Measurements from ENCODE around the gene NKD1.

The NKD1 gene

GRCh38 chr16:50553731-50554360, 5.7 kb downstream of the NKD1 start:
- no peak for TF ChIP-seq SIN3A (IDR thresholded peaks at IDR 0.05; ENCODE audit: borderline replicate concordance, insufficient read depth, low read length)
- no peak for TF ChIP-seq FOXP2 (optimal IDR thresholded peaks at IDR 0.05; ENCODE audit: borderline replicate concordance, extremely low read depth, extremely low read length, insufficient read depth)
- TF ChIP-seq REST (IDR thresholded peaks at IDR 0.05; ENCODE audit: insufficient read depth in 1 of 2, low read depth in 2 of 2, low read length in 2 of 2) = no peak
- no peak for TF ChIP-seq POLR2AphosphoS5 (IDR thresholded peaks at IDR 0.05; ENCODE audit: low read depth, low read length)
- TF ChIP-seq TAF1 (IDR thresholded peaks at IDR 0.05; ENCODE audit: borderline replicate concordance, insufficient read depth, low read length) = no peak

- TF ChIP-seq REST (IDR thresholded peaks at IDR 0.05; ENCODE audit: insufficient read depth in 1 of 2, low read depth in 2 of 2, low read length in 2 of 2) = no peak
- no peak for TF ChIP-seq TAF1 (IDR thresholded peaks at IDR 0.05; ENCODE audit: borderline replicate concordance, insufficient read depth, low read length)
- TF ChIP-seq POLR2AphosphoS5 (IDR thresholded peaks at IDR 0.05; ENCODE audit: low read depth, low read length) = no peak
- TF ChIP-seq SIN3A (IDR thresholded peaks at IDR 0.05; ENCODE audit: borderline replicate concordance, insufficient read depth, low read length) = no peak
- TF ChIP-seq FOXP2 (optimal IDR thresholded peaks at IDR 0.05; ENCODE audit: borderline replicate concordance, extremely low read depth, extremely low read length, insufficient read depth) = no peak
Measured at GRCh38 chr16:50555269-50555875, 7.2 kb downstream of the NKD1 start.

GRCh38 chr16:50555952-50556673, 7.9 kb downstream of the NKD1 start:
- no peak for TF ChIP-seq TAF1 (IDR thresholded peaks at IDR 0.05; ENCODE audit: borderline replicate concordance, insufficient read depth, low read length)
- TF ChIP-seq SIN3A (IDR thresholded peaks at IDR 0.05; ENCODE audit: borderline replicate concordance, insufficient read depth, low read length) = no peak
- TF ChIP-seq FOXP2 (optimal IDR thresholded peaks at IDR 0.05; ENCODE audit: borderline replicate concordance, extremely low read depth, extremely low read length, insufficient read depth) = no peak
- no peak for TF ChIP-seq REST (IDR thresholded peaks at IDR 0.05; ENCODE audit: insufficient read depth in 1 of 2, low read depth in 2 of 2, low read length in 2 of 2)

- TF ChIP-seq TAF1 (IDR thresholded peaks at IDR 0.05; ENCODE audit: borderline replicate concordance, insufficient read depth, low read length) (no peak), REST (IDR thresholded peaks at IDR 0.05; ENCODE audit: insufficient read depth in 1 of 2, low read depth in 2 of 2, low read length in 2 of 2) (no peak), POLR2AphosphoS5 (IDR thresholded peaks at IDR 0.05; ENCODE audit: low read depth, low read length) (no peak), SIN3A (IDR thresholded peaks at IDR 0.05; ENCODE audit: borderline replicate concordance, insufficient read depth, low read length) (no peak), FOXP2 (optimal IDR thresholded peaks at IDR 0.05; ENCODE audit: borderline replicate concordance, extremely low read depth, extremely low read length, insufficient read depth) (no peak)
Measured at GRCh38 chr16:50557046-50557445, 8.8 kb downstream of the NKD1 start.
